Ishikawa (cell line): ENCODE measurements around the gene ANKRD44.

Source experiments
- CEBPB ChIP-seq: IDR thresholded peaks from 2 replicates; pipeline ENCODE4 v1.6.1; 2012
- CREB1 ChIP-seq: IDR thresholded peaks from 2 replicates; pipeline ENCODE4 v1.6.1; 2012; ENCODE audit warnings: low read depth
- EP300 ChIP-seq: IDR thresholded peaks from 2 replicates; pipeline ENCODE4 v1.6.1; 2012; ENCODE audit warnings: borderline replicate concordance
- FOXM1 ChIP-seq: IDR thresholded peaks from 2 replicates; pipeline ENCODE4 v1.6.1; 2012; ENCODE audit warnings: low read depth, borderline replicate concordance
- NFIC ChIP-seq: IDR thresholded peaks from 2 replicates; pipeline ENCODE4 v1.6.1; 2012
- RAD21 ChIP-seq: IDR thresholded peaks from 2 replicates; pipeline ENCODE4 v1.6.1; 2012; ENCODE audit warnings: low read depth
- TAF1 ChIP-seq: IDR thresholded peaks from 2 replicates; pipeline ENCODE4 v1.6.1; 2012; ENCODE audit warnings: low read depth, mild to moderate bottlenecking
- TEAD4 ChIP-seq: IDR thresholded peaks from 2 replicates; pipeline ENCODE4 v1.6.1; 2012
- YY1 ChIP-seq: IDR thresholded peaks from 2 replicates; pipeline ENCODE4 v1.6.1; 2012; ENCODE audit warnings: low read depth
- TF ChIP-seq, protein P1 (sequence below): IDR thresholded peaks from 2 replicates; pipeline ENCODE4 v1.6.1; 2012
- TF ChIP-seq, protein P2 (sequence below): IDR thresholded peaks from 2 replicates; pipeline ENCODE4 v1.6.1; 2012; ENCODE audit warnings: low read depth, mild to moderate bottlenecking
- TF ChIP-seq, protein P3 (sequence below): IDR thresholded peaks from 2 replicates; pipeline ENCODE4 v1.6.1; 2012

DNA sequence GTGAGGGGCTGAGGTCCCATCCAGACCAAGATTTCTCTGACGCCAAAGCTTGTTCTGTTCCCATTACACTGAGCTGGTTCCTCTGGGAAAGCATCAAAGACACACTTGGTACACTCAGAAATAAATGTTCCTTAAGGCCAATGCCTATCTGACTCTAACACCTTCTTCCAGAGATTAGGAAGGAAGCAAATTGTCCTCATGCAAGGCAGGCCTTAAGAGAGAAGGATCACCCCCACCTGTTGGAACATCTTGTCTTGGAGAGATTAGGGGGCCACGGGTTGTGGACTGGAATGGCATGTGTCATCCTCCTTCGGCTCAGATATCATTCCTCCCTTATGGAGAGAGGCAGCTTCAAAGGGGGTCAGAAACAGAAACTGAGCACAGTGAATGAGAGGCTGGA is 100.2 kb downstream of the ANKRD44 start:
- TF ChIP-seq YY1 (no peak), TEAD4 (no peak), TAF1 (no peak), NFIC (no peak), RAD21 (no peak), FOXM1 (no peak), CREB1 (no peak), CEBPB (no peak), EP300 (no peak)
- TF ChIP-seq, protein P1, sequence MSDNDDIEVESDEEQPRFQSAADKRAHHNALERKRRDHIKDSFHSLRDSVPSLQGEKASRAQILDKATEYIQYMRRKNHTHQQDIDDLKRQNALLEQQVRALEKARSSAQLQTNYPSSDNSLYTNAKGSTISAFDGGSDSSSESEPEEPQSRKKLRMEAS, result no peak
- TF ChIP-seq, protein P2, sequence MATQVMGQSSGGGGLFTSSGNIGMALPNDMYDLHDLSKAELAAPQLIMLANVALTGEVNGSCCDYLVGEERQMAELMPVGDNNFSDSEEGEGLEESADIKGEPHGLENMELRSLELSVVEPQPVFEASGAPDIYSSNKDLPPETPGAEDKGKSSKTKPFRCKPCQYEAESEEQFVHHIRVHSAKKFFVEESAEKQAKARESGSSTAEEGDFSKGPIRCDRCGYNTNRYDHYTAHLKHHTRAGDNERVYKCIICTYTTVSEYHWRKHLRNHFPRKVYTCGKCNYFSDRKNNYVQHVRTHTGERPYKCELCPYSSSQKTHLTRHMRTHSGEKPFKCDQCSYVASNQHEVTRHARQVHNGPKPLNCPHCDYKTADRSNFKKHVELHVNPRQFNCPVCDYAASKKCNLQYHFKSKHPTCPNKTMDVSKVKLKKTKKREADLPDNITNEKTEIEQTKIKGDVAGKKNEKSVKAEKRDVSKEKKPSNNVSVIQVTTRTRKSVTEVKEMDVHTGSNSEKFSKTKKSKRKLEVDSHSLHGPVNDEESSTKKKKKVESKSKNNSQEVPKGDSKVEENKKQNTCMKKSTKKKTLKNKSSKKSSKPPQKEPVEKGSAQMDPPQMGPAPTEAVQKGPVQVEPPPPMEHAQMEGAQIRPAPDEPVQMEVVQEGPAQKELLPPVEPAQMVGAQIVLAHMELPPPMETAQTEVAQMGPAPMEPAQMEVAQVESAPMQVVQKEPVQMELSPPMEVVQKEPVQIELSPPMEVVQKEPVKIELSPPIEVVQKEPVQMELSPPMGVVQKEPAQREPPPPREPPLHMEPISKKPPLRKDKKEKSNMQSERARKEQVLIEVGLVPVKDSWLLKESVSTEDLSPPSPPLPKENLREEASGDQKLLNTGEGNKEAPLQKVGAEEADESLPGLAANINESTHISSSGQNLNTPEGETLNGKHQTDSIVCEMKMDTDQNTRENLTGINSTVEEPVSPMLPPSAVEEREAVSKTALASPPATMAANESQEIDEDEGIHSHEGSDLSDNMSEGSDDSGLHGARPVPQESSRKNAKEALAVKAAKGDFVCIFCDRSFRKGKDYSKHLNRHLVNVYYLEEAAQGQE, result no peak
- TF ChIP-seq, protein P3, sequence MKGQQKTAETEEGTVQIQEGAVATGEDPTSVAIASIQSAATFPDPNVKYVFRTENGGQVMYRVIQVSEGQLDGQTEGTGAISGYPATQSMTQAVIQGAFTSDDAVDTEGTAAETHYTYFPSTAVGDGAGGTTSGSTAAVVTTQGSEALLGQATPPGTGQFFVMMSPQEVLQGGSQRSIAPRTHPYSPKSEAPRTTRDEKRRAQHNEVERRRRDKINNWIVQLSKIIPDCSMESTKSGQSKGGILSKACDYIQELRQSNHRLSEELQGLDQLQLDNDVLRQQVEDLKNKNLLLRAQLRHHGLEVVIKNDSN, result no peak
